Kidney (tissue), 14 donors: ENCODE measurements around the gene MYRFL. TPM values are rescaled to one million over a fixed set of nuclear protein-coding genes. Genes with fewer than 3 reads are reported as not detected.

Source experiments
- DNase-seq, 5 donors: peaks; one replicate each; pipeline ENCODE4 v3.0.0-alpha.2; 2013 to 2020
- FAIRE-seq: peaks from 2 replicates; lab custom pipeline; 2012; peaks lifted over from hg19 to GRCh38; lab: Jason Lieb, UNC
- H3K27ac ChIP-seq, 2 donors: one replicate each; pipeline ENCODE4 v1.7.0; 2013; ENCODE audit warnings: low read depth in 2 of 2, low read length in 2 of 2, inconsistent platforms in 1 of 2
- H3K27me3 ChIP-seq: one replicate; pipeline ENCODE4 v1.7.1; 2013; ENCODE audit warnings: low read length, inconsistent platforms; ENCODE audit not compliant: control insufficient read depth, insufficient read depth
- H3K36me3 ChIP-seq, 3 donors: one replicate each; pipeline versions ENCODE4 v1.7.0 to v1.7.1; 2013; ENCODE audit warnings: low read length in 3 of 3, control low read depth in 1 of 3, inconsistent platforms in 1 of 3; ENCODE audit not compliant: insufficient read depth in 3 of 3, control insufficient read depth in 2 of 3
- H3K4me1 ChIP-seq, 3 donors: one replicate each; pipeline versions ENCODE4 v1.7.0 to v1.7.1; 2013; ENCODE audit warnings: low read length in 3 of 3, inconsistent platforms in 1 of 3, low read depth in 1 of 3; ENCODE audit not compliant: control insufficient read depth in 2 of 3, insufficient read depth in 2 of 3
- H3K4me3 ChIP-seq, 3 donors: one replicate each; pipeline versions ENCODE4 v1.7.0 to v1.8.1; 2013; ENCODE audit warnings: low read length in 3 of 3, control low read depth in 1 of 3, inconsistent platforms in 1 of 3
- H3K9ac ChIP-seq, 3 donors: one replicate each; pipeline versions ENCODE4 v1.7.0 to v1.7.1; 2013; ENCODE audit warnings: low read length in 3 of 3, control low read depth in 1 of 3, inconsistent platforms in 1 of 3
- H3K9me3 ChIP-seq, 3 donors: one replicate each; pipeline versions ENCODE4 v1.7.0 to v1.7.1; 2013; ENCODE audit warnings: low read length in 3 of 3, control low read depth in 1 of 3, inconsistent platforms in 1 of 3; ENCODE audit not compliant: control insufficient read depth in 2 of 3, insufficient read depth in 1 of 3
- intact Hi-C: fragments of 100-400 bp; cut with DNase I; formaldehyde crosslinking; loops from one replicate; pipeline ENCODE4 v1.11.1; 2022
- polyA plus RNA-seq: library from polyadenylated mRNA; stranded (reverse); fragments of 350-450 nt; fragmentation: Illumina TruSeq; extraction: RNeasy Lipid Tissue Mini Kit (QIAGEN cat#74804); gene quantifications from one replicate; pipeline ENCODE4 v1.2.3, GENCODE V29; 2014; ENCODE audit warnings: low read depth, low replicate concordance; ENCODE audit not compliant: insufficient read depth
- total RNA-seq: library from RNA; stranded (reverse); fragmentation: NEBNext Ultra II Directional; extraction: Animal tissue kit (Norgen Biotek cat#: 25700); gene quantifications from one replicate; pipeline ENCODE4 v1.2.1, GENCODE V29; 2021
- TF ChIP-seq, protein P1 (sequence below): IDR thresholded peaks from 3 replicates; pipeline ENCODE4 v1.5.1; 2012; ENCODE audit warnings: mild to moderate bottlenecking, moderate library complexity, borderline replicate concordance; ENCODE audit not compliant: insufficient read depth; ENCODE audit errors: extremely low read depth
- donor health status: control.
- donor health status: control.
- donor health status: control.
- donor health status: control.
- donor health status: control.
- donor health status: DM: yes; HTN: yes; CAD: no.
- donor health status: Normal renal cell carcinoma (clear cell type).

The MYRFL gene
- total and polyA plus RNA-seq, 2 donors from 2014 or later: 0.82 to 1.6 TPM

DNA sequence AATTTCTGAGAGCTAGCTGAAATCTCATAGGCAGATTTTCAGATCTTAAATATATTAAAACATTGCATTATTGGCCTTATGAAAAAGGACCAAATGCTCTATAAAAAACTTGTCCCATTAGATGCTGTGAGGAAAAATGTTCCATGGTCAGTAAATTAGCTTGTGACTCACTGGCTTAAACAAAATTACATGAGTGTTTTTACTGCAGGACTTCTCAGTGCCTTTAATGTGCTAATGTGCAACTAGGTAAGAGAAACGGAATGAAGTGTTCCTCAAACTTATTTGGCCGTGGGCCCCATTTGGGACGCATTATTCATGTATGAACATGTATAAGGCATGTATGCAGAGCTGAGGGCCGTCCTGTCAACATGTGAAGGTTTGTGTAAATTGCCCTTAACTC is 41.7 kb downstream of the MYRFL start:
- Histone ChIP-seq H3K9ac (no peak overlapping the region), H3K27ac (no peak overlapping the region), H3K27me3 (no peaks in the 10 kb centered on the region), H3K9me3 (no peaks in the 10 kb centered on the region), H3K4me1 (no peaks in the 10 kb centered on the region), H3K36me3 (no peaks in the 10 kb centered on the region), H3K4me3 (no peak overlapping the region)
- intact Hi-C loops: no loop called here
- TF ChIP-seq, protein P1, sequence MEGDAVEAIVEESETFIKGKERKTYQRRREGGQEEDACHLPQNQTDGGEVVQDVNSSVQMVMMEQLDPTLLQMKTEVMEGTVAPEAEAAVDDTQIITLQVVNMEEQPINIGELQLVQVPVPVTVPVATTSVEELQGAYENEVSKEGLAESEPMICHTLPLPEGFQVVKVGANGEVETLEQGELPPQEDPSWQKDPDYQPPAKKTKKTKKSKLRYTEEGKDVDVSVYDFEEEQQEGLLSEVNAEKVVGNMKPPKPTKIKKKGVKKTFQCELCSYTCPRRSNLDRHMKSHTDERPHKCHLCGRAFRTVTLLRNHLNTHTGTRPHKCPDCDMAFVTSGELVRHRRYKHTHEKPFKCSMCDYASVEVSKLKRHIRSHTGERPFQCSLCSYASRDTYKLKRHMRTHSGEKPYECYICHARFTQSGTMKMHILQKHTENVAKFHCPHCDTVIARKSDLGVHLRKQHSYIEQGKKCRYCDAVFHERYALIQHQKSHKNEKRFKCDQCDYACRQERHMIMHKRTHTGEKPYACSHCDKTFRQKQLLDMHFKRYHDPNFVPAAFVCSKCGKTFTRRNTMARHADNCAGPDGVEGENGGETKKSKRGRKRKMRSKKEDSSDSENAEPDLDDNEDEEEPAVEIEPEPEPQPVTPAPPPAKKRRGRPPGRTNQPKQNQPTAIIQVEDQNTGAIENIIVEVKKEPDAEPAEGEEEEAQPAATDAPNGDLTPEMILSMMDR: no peak
- no peak for FAIRE-seq
- DNase-seq: no peak

DNA sequence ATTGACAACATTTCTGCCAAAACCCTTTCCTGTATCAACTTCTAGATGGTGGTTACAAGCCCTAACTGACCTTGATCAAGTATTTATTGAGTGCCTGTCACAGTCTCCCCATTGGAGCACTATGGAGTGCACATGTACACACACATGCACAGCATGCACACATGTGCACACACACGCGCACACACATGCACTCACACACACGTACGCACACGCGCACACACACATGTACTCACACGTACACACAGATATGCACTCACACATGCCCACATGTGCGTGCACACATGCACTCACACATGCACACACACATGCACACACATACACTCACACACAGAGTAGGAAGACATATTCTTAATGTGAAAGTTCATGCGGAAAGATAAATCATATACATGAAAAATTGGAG is 43.7 kb downstream of the MYRFL start:
- TF ChIP-seq, protein P1: no peak
- FAIRE-seq: no peak
- H3K36me3 ChIP-seq: no peaks in the 10 kb centered on the region

GRCh38 chr12:69872804-69873203 is 47.8 kb downstream of the MYRFL start:
- TF ChIP-seq, protein P1: no peak
- Histone ChIP-seq H3K9ac (no peak overlapping the region), H3K4me1 (no peaks in the 10 kb centered on the region), H3K27ac (no peak overlapping the region), H3K27me3 (no peaks in the 10 kb centered on the region), H3K36me3 (no peaks in the 10 kb centered on the region), H3K4me3 (no peak overlapping the region), H3K9me3 (no peaks in the 10 kb centered on the region)
- DNase-seq (no peak), FAIRE-seq (no peak)
- intact Hi-C loops: no loop called here

More for the DNA sequence above, 43.7 kb downstream of the MYRFL start:
- H3K9me3 ChIP-seq: no peaks in the 10 kb centered on the region
- H3K9ac ChIP-seq: no peak overlapping the region
- H3K4me3 ChIP-seq: no peak overlapping the region
- H3K27ac ChIP-seq: no peak overlapping the region
- DNase-seq: no peak
- H3K4me1 ChIP-seq: no peaks in the 10 kb centered on the region
- intact Hi-C loops: no loop called here
- H3K27me3 ChIP-seq: no peaks in the 10 kb centered on the region

DNA sequence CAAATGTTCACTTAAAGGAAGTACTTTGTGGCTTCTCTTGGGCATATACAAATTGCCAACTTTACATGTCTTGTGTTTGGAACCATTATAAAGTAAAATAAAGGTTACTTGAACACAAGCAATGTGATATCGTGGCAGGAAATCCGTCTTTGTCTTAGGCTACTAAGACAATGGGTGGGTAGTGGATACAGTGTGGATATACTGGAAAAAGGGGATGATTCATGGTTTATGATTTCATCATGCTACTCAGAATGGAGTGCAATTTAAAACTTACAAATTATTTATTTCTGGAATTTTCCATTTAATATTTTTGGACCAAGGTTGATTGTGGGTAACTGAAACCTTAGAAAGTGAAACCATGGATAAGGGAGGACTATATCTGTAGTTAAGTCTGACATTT is 48.4 kb downstream of the MYRFL start:
- no peak for DNase-seq
- Histone ChIP-seq H3K9me3 (no peaks in the 10 kb centered on the region), H3K27me3 (no peaks in the 10 kb centered on the region), H3K27ac (no peak overlapping the region), H3K4me1 (no peaks in the 10 kb centered on the region), H3K4me3 (no peak overlapping the region), H3K9ac (no peak overlapping the region), H3K36me3 (no peaks in the 10 kb centered on the region)
- intact Hi-C loops: no loop called here
- TF ChIP-seq, protein P1: no peak
- FAIRE-seq: no peak
